Mononuclear cell (primary cell): ENCODE measurements around the gene GP1BA. TPM values are rescaled to one million over a fixed set of nuclear protein-coding genes. Genes with fewer than 3 reads are reported as not detected.

Experiments used
- H3K27me3 ChIP-seq: 2 replicates; pipeline ENCODE4 v1.6.0; 2011; ENCODE audit warnings: low read length, control low read depth; ENCODE audit not compliant: insufficient read depth
- H3K4me1 ChIP-seq: 2 replicates; pipeline ENCODE4 v1.5.1; 2011; ENCODE audit warnings: mild to moderate bottlenecking, low read length, control low read depth; ENCODE audit not compliant: insufficient read depth
- H3K4me3 ChIP-seq: 2 replicates; pipeline ENCODE4 v1.5.1; 2011; ENCODE audit warnings: mild to moderate bottlenecking, low read length, moderate library complexity
- H3K9me3 ChIP-seq: 2 replicates; pipeline ENCODE4 v1.5.1; 2011; ENCODE audit warnings: low read depth, mild to moderate bottlenecking, control low read depth, low read length
- total RNA-seq: library from RNA; depleted of rRNA; stranded (reverse); fragments of >200 nt; gene quantifications from one replicate; pipeline ENCODE4 v1.2.3, GENCODE V29; 2012

Gene GP1BA
- total RNA-seq = 4.2 TPM

- Histone ChIP-seq H3K4me3 (no peak within 1 kb of the TSS), H3K27me3 (no peaks in the 10 kb centered on the region), H3K4me1 (peaks cover 15% of the 10 kb centered on the region), H3K9me3 (no peaks in the 10 kb centered on the region)
Measured at GRCh38 chr17:4931963-4932362, at the start of gene GP1BA. Gene GP1BA, plus strand, starts transcription at chr17:4932277. Its CDS starts 328 bp downstream, at chr17:4932605.

GRCh38 chr17:4884489-4884888, 47.6 kb upstream of the GP1BA start:
- Histone ChIP-seq H3K27me3 (no peaks in the 10 kb centered on the region), H3K9me3 (no peaks in the 10 kb centered on the region), H3K4me1 (peaks cover 8% of the 10 kb centered on the region), H3K4me3 (no peak overlapping the region)

GRCh38 chr17:4886830-4887229, 45.2 kb upstream of the GP1BA start:
- Histone ChIP-seq H3K27me3 (no peaks in the 10 kb centered on the region), H3K4me1 (no peaks in the 10 kb centered on the region), H3K9me3 (no peaks in the 10 kb centered on the region)

GRCh38 chr17:4887581-4887980, 44.5 kb upstream of the GP1BA start:
- H3K4me3 ChIP-seq = no peak overlapping the region
- no peaks in the 10 kb centered on the region for H3K27me3 ChIP-seq
- H3K9me3 ChIP-seq = no peaks in the 10 kb centered on the region
- no peaks in the 10 kb centered on the region for H3K4me1 ChIP-seq

More at GRCh38 chr17:4886830-4887229, 45.2 kb upstream of the GP1BA start:
- H3K4me3 ChIP-seq = no peak overlapping the region

GRCh38 chr17:4891411-4892410, 40.4 kb upstream of the GP1BA start:
- Histone ChIP-seq H3K4me1 (no peaks in the 10 kb centered on the region), H3K27me3 (no peaks in the 10 kb centered on the region), H3K4me3 (no peak overlapping the region), H3K9me3 (no peaks in the 10 kb centered on the region)

- H3K9me3 ChIP-seq = no peaks in the 10 kb centered on the region
- H3K4me3 ChIP-seq = no peak overlapping the region
- no peaks in the 10 kb centered on the region for H3K4me1 ChIP-seq
- no peaks in the 10 kb centered on the region for H3K27me3 ChIP-seq
Measured at GRCh38 chr17:4892499-4893221, 39.4 kb upstream of the GP1BA start.

- Histone ChIP-seq H3K9me3 (no peaks in the 10 kb centered on the region), H3K27me3 (no peaks in the 10 kb centered on the region), H3K4me3 (no peak overlapping the region), H3K4me1 (no peaks in the 10 kb centered on the region)
Measured at GRCh38 chr17:4893272-4893671, 38.8 kb upstream of the GP1BA start.

GRCh38 chr17:4893721-4894560, 38.1 kb upstream of the GP1BA start:
- Histone ChIP-seq H3K4me1 (peaks cover 6% of the 10 kb centered on the region), H3K9me3 (no peaks in the 10 kb centered on the region), H3K27me3 (no peaks in the 10 kb centered on the region), H3K4me3 (no peak overlapping the region)

GRCh38 chr17:4895121-4895520, 37.0 kb upstream of the GP1BA start:
- Histone ChIP-seq H3K4me1 (peaks cover 16% of the 10 kb centered on the region), H3K9me3 (no peaks in the 10 kb centered on the region), H3K4me3 (no peak overlapping the region), H3K27me3 (peaks cover 5% of the 10 kb centered on the region)

- H3K4me3 ChIP-seq = no peak overlapping the region
- H3K27me3 ChIP-seq = peaks cover 7% of the 10 kb centered on the region
- no peaks in the 10 kb centered on the region for H3K9me3 ChIP-seq
- H3K4me1 ChIP-seq = peaks cover 22% of the 10 kb centered on the region
Measured at GRCh38 chr17:4895657-4896331, 36.3 kb upstream of the GP1BA start.

GRCh38 chr17:4896332-4897197, 35.5 kb upstream of the GP1BA start:
- no peaks in the 10 kb centered on the region for H3K9me3 ChIP-seq
- H3K4me3 ChIP-seq = no peak overlapping the region
- peaks cover 30% of the 10 kb centered on the region for H3K4me1 ChIP-seq
- peaks cover 7% of the 10 kb centered on the region for H3K27me3 ChIP-seq

- no peaks in the 10 kb centered on the region for H3K9me3 ChIP-seq
- H3K4me3 ChIP-seq = no peak overlapping the region
- H3K4me1 ChIP-seq = peaks cover 37% of the 10 kb centered on the region
- peaks cover 7% of the 10 kb centered on the region for H3K27me3 ChIP-seq
Measured at GRCh38 chr17:4897198-4897687, 34.8 kb upstream of the GP1BA start.

- H3K4me3 ChIP-seq = no peak overlapping the region
- H3K4me1 ChIP-seq = peaks cover 42% of the 10 kb centered on the region
- no peaks in the 10 kb centered on the region for H3K9me3 ChIP-seq
- H3K27me3 ChIP-seq = peaks cover 7% of the 10 kb centered on the region
Measured at GRCh38 chr17:4897785-4898184, 34.3 kb upstream of the GP1BA start.
